ENCODE data around the gene SOCS2. TPM values are rescaled to one million over a fixed set of nuclear protein-coding genes. Genes with fewer than 3 reads are reported as not detected.

The SOCS2 gene
- total and polyA plus RNA-seq, 2 of the 8 experiments (the other 6 are each of a cell fraction or from before 2014, with no cell fraction given): 14.5 to 18.0 TPM

- TF ChIP-seq POLR2AphosphoS5 (IDR thresholded peaks at IDR 0.05; ENCODE audit: low read depth, low read length): no peak
- no peak for TF ChIP-seq SIX5 (IDR thresholded peaks at IDR 0.05; ENCODE audit: low read depth, low read length)
- no peak for TF ChIP-seq E2F6 (IDR thresholded peaks at IDR 0.05)
- TF ChIP-seq CEBPB (IDR thresholded peaks at IDR 0.05; ENCODE audit: low read depth, low read length): no peak
- TF ChIP-seq NANOG (IDR thresholded peaks at IDR 0.05; ENCODE audit: insufficient read depth, low read depth, low read length, poor library complexity, severe bottlenecking): no peak
- no peak for TF ChIP-seq CHD2 (IDR thresholded peaks at IDR 0.05; ENCODE audit: low read length)
- TF ChIP-seq SP1 (IDR thresholded peaks at IDR 0.05; ENCODE audit: low read depth, low read length): no peak
Observed at GRCh38 chr12:93578221-93578620, 5.7 kb downstream of the SOCS2 start (continued).
